Rectal smooth muscle tissue (tissue), 1 donor: ENCODE data around the gene SYCP3.
"Not testable (repeated sequence)": the region's sequence is repeated elsewhere in the genome, so short reads cannot be mapped to it uniquely, and the experiment has no call there.

Experiments
- H3K27ac ChIP-seq: one replicate; pipeline ENCODE4 v1.7.0; 2013; ENCODE audit warnings: low read depth, low read length, inconsistent platforms
- H3K27me3 ChIP-seq: one replicate; pipeline ENCODE4 v1.7.0; 2013; ENCODE audit warnings: low read length; ENCODE audit not compliant: control insufficient read depth, insufficient read depth
- H3K36me3 ChIP-seq: one replicate; pipeline ENCODE4 v1.7.0; 2013; ENCODE audit warnings: low read length; ENCODE audit not compliant: control insufficient read depth, insufficient read depth
- H3K4me1 ChIP-seq: one replicate; pipeline ENCODE4 v1.7.0; 2013; ENCODE audit warnings: low read length; ENCODE audit not compliant: control insufficient read depth, insufficient read depth
- H3K4me3 ChIP-seq: one replicate; pipeline ENCODE4 v1.7.0; 2013; ENCODE audit warnings: low read length
- H3K9ac ChIP-seq: one replicate; pipeline ENCODE4 v1.7.0; 2013; ENCODE audit warnings: low read length

SYCP3 gene

GRCh38 chr12:101681627-101682026 lies 57.6 kb downstream of the SYCP3 start:
- H3K36me3 ChIP-seq, H3K4me1 ChIP-seq, H3K9ac ChIP-seq, H3K27ac ChIP-seq, H3K27me3 ChIP-seq, H3K4me3 ChIP-seq: not testable (repeated sequence)

GRCh38 chr12:101680647-101681046 lies 58.6 kb downstream of the SYCP3 start:
- H3K4me1 ChIP-seq: no peaks in the 10 kb centered on the region
- no peaks in the 10 kb centered on the region for H3K27me3 ChIP-seq
- no peak overlapping the region for H3K27ac ChIP-seq
- H3K36me3 ChIP-seq: no peaks in the 10 kb centered on the region
- H3K4me3 ChIP-seq: no peak overlapping the region
- no peak overlapping the region for H3K9ac ChIP-seq

- Histone ChIP-seq H3K27ac (no peak overlapping the region), H3K36me3 (no peaks in the 10 kb centered on the region), H3K9ac (no peak overlapping the region), H3K27me3 (no peaks in the 10 kb centered on the region), H3K4me1 (no peaks in the 10 kb centered on the region), H3K4me3 (no peak overlapping the region)
Measured at GRCh38 chr12:101680240-101680639, 59.0 kb downstream of the SYCP3 start.
